SU-DHL-6 (cell line): ENCODE results near the gene RBMS1.

Experiments used
- CTCF ChIP-seq: fragments of 200-600 bp; sonication (generic); IDR thresholded peaks from one replicate; pipeline ENCODE4 v1.5.1; 2017; ENCODE audit warnings: antibody characterized with exemption, mild to moderate bottlenecking, low read length, moderate library complexity; ENCODE audit not compliant: insufficient read depth, poor library complexity, severe bottlenecking
- EZH2phosphoT487 ChIP-seq: fragments of 200-600 bp; sonication (generic), shearing (Covaris generic); conservative IDR thresholded peaks from 2 replicates; pipeline ENCODE4 v1.6.1; 2018; ENCODE audit warnings: mild to moderate bottlenecking, antibody characterized with exemption, low read length, moderate library complexity, mixed read lengths

- TF ChIP-seq CTCF (no peak), EZH2phosphoT487 (no peak)
Measured at GRCh38 chr2:160326786-160327185, 166.8 kb downstream of the RBMS1 start.
